A673 (cell line): Measurements from ENCODE around the gene LPIN3.

ENCODE experiments used
- EZH2 ChIP-seq: fragments of 200-600 bp; sonication (generic); IDR thresholded peaks from 2 replicates; pipeline ENCODE4 v1.6.1; 2017; ENCODE audit warnings: borderline replicate concordance, low read depth, mild to moderate bottlenecking, mixed read lengths, antibody characterized with exemption, low read length; ENCODE audit not compliant: poor library complexity, severe bottlenecking
- TF ChIP-seq, protein P1 (sequence below): fragments of 300-800, 200-600 bp; sonication (generic); conservative IDR thresholded peaks from 2 replicates; pipeline ENCODE4 v1.5.1; 2017; ENCODE audit warnings: low read depth, mild to moderate bottlenecking, antibody characterized with exemption, low read length, moderate library complexity, mixed read lengths

- TF ChIP-seq, protein P1, sequence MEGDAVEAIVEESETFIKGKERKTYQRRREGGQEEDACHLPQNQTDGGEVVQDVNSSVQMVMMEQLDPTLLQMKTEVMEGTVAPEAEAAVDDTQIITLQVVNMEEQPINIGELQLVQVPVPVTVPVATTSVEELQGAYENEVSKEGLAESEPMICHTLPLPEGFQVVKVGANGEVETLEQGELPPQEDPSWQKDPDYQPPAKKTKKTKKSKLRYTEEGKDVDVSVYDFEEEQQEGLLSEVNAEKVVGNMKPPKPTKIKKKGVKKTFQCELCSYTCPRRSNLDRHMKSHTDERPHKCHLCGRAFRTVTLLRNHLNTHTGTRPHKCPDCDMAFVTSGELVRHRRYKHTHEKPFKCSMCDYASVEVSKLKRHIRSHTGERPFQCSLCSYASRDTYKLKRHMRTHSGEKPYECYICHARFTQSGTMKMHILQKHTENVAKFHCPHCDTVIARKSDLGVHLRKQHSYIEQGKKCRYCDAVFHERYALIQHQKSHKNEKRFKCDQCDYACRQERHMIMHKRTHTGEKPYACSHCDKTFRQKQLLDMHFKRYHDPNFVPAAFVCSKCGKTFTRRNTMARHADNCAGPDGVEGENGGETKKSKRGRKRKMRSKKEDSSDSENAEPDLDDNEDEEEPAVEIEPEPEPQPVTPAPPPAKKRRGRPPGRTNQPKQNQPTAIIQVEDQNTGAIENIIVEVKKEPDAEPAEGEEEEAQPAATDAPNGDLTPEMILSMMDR: no peak
- no peak for TF ChIP-seq EZH2
Observed at GRCh38 chr20:41356951-41357350, 16.3 kb downstream of the LPIN3 start.
